KMS-11 (cell line): Measurements from ENCODE around the gene GMPR.
"Not testable (repeated sequence)": the region's sequence is repeated elsewhere in the genome, so short reads cannot be mapped to it uniquely, and the experiment has no call there.

Experiments
- H2AFZ ChIP-seq: fragments of 200-600 bp; sonication (generic); 2 replicates; pipeline ENCODE4 v1.6.1; 2016; ENCODE audit warnings: antibody characterized with exemption, mixed run types, low read depth
- H3K27ac ChIP-seq: fragments of 200-600 bp; sonication (generic); 2 replicates; pipeline ENCODE4 v1.6.1; 2016; ENCODE audit warnings: mild to moderate bottlenecking, mixed run types
- H3K27me3 ChIP-seq: fragments of 200-600 bp; sonication (generic); 2 replicates; pipeline ENCODE4 v1.6.1; 2017; ENCODE audit warnings: mild to moderate bottlenecking, low read depth, mixed run types, moderate library complexity; ENCODE audit not compliant: insufficient read depth
- H3K36me3 ChIP-seq: fragments of 200-600 bp; sonication (generic); 2 replicates; pipeline ENCODE4 v1.6.1; 2017; ENCODE audit warnings: mild to moderate bottlenecking, mixed run types; ENCODE audit not compliant: insufficient read depth
- H3K4me1 ChIP-seq: fragments of 200-600 bp; sonication (generic); 2 replicates; pipeline ENCODE4 v1.6.1; 2016; ENCODE audit warnings: mild to moderate bottlenecking, low read depth, mixed run types; ENCODE audit not compliant: poor library complexity, severe bottlenecking
- H3K4me2 ChIP-seq: fragments of 200-600 bp; sonication (generic); 2 replicates; pipeline ENCODE4 v1.7.0; 2016; ENCODE audit warnings: mild to moderate bottlenecking, mixed run types
- H3K4me3 ChIP-seq: fragments of 200-600 bp; sonication (generic); IDR thresholded peaks from 2 replicates; pipeline ENCODE4 v1.6.1; 2017; ENCODE audit warnings: low read depth, low read length, mixed read lengths; ENCODE audit not compliant: insufficient read depth
- H3K79me2 ChIP-seq: fragments of 200-600 bp; sonication (generic); 2 replicates; pipeline ENCODE4 v1.6.1; 2016; ENCODE audit warnings: low read depth, mixed run types; ENCODE audit not compliant: insufficient read depth
- H3K9ac ChIP-seq: fragments of 200-600 bp; sonication (generic); 2 replicates; pipeline ENCODE4 v1.6.1; 2016; ENCODE audit warnings: mild to moderate bottlenecking, mixed run types
- H4K20me1 ChIP-seq: fragments of 200-600 bp; sonication (generic); 2 replicates; pipeline ENCODE4 v1.6.1; 2016; ENCODE audit warnings: mild to moderate bottlenecking, mixed run types; ENCODE audit not compliant: insufficient read depth
- TF ChIP-seq, protein P1 (sequence below): fragments of 200-600 bp; sonication (generic); conservative IDR thresholded peaks from 2 replicates; pipeline ENCODE4 v1.6.1; 2017; ENCODE audit warnings: low read depth, mild to moderate bottlenecking, antibody characterized with exemption, low read length, moderate library complexity, mixed read lengths

The GMPR gene

DNA sequence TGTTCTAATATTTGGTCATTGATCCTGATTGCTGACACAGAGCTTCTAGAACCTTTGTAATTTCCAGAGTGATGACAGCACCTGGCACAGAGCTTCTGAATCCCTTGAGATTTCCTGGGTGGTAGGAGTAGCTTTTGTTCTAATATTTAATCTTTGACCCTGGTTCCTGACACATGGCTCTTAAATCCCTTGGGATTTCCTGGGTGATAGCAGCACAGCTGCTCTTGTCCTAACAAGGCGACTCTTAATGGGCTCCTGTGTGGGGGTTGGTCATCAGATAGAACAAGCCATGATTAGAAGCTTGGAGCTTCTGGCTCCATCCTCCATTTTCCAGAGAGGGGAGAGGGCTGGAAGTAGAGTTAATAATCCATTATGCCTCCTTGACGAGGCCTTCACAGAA is 18.4 kb downstream of the GMPR start:
- H2AFZ ChIP-seq: no peak overlapping the region
- no peak overlapping the region for H3K9ac ChIP-seq
- H4K20me1 ChIP-seq: no peaks in the 10 kb centered on the region
- no peaks in the 10 kb centered on the region for H3K36me3 ChIP-seq
- no peaks in the 10 kb centered on the region for H3K27me3 ChIP-seq
- H3K4me3 ChIP-seq: no peak overlapping the region
- H3K4me2 ChIP-seq: no peak overlapping the region
- no peaks in the 10 kb centered on the region for H3K4me1 ChIP-seq
- no peak overlapping the region for H3K27ac ChIP-seq
- no peaks in the 10 kb centered on the region for H3K79me2 ChIP-seq
- TF ChIP-seq, protein P1, sequence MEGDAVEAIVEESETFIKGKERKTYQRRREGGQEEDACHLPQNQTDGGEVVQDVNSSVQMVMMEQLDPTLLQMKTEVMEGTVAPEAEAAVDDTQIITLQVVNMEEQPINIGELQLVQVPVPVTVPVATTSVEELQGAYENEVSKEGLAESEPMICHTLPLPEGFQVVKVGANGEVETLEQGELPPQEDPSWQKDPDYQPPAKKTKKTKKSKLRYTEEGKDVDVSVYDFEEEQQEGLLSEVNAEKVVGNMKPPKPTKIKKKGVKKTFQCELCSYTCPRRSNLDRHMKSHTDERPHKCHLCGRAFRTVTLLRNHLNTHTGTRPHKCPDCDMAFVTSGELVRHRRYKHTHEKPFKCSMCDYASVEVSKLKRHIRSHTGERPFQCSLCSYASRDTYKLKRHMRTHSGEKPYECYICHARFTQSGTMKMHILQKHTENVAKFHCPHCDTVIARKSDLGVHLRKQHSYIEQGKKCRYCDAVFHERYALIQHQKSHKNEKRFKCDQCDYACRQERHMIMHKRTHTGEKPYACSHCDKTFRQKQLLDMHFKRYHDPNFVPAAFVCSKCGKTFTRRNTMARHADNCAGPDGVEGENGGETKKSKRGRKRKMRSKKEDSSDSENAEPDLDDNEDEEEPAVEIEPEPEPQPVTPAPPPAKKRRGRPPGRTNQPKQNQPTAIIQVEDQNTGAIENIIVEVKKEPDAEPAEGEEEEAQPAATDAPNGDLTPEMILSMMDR: no peak

DNA sequence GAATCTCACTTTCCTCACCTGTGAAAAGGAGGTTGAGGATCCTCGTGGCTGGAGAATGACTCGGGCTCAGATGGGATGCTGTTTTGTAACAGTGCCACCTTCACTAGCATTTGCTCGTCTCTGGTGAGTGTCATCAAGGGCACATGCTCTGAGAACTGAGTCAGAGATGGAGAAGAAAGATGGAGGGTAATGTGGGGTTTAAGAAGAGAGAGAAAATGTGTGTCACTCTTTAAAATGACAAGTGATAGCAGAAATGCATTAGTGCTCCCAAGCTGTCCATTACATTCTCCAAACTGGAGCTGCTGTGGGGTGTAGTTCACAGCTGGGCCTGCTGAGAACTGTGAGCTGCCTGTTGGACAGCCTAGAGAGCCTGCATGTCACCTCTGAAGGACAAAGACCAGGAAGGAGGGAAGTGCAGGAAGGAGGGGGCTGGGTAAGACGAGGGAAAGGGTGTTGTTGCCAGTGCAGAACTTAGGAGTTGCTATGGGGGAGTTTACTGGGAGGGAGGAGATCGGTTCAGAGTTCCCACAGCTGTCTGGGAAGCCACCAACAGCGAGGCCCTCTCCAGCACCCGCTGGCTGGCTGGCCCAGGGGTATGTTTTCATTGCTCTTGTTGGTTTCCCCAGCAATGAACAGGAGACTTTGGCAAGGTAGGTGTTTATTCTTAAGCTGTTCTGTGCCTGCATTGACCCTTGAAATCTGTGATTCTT is 19.8 kb downstream of the GMPR start:
- Histone ChIP-seq H4K20me1 (no peaks in the 10 kb centered on the region), H3K79me2 (no peaks in the 10 kb centered on the region), H3K4me2 (no peak overlapping the region), H3K27me3 (no peaks in the 10 kb centered on the region), H3K36me3 (no peaks in the 10 kb centered on the region), H3K9ac (no peak overlapping the region), H3K4me1 (no peaks in the 10 kb centered on the region), H3K4me3 (no peak overlapping the region), H2AFZ (no peak overlapping the region), H3K27ac (no peak overlapping the region)
- TF ChIP-seq, protein P1: no peak

DNA sequence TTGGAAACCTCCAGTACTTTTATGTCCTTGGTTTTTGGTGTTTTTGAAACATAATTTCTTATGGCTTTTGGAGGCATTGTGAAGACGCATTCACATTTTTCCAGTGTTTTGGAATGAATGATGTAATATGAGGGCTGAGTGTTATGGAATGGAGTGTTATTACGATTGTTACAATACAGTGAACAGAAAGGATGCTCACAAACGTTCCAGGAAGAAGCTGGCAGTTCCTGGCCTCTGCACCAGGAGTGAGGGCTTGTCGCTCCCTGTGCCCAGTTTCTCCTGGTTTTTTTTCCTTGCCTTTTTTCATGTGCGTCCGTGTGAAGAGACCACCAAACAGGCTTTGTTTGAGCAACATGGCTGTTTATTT is 20.3 kb downstream of the GMPR start:
- H3K79me2 ChIP-seq: no peaks in the 10 kb centered on the region
- no peaks in the 10 kb centered on the region for H4K20me1 ChIP-seq
- no peaks in the 10 kb centered on the region for H3K27me3 ChIP-seq
- TF ChIP-seq, protein P1: no peak
- H3K4me1 ChIP-seq: no peaks in the 10 kb centered on the region
- no peak overlapping the region for H3K4me2 ChIP-seq
- no peak overlapping the region for H3K4me3 ChIP-seq
- H3K27ac ChIP-seq: no peak overlapping the region
- no peak overlapping the region for H3K9ac ChIP-seq
- H3K36me3 ChIP-seq: no peaks in the 10 kb centered on the region
- H2AFZ ChIP-seq: no peak overlapping the region

DNA sequence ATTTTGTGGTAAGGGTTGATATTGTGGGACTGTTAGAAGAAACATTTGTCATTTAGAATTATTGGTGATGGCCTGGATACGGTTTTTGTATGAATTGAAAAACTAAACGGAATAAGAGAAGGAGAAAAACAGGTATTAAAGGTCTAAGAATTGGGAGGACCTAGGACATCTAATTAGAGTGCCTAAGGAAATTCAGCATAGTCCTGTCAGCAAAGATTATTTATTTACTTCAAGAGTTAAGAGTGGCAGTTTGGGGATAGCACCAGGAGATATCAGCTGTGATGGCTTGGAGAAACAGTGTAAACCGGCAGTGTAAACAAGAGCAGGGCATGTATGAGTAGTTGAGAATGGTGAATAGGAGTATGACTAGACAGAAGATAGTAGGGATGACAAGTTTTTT is 21.2 kb downstream of the GMPR start:
- H2AFZ ChIP-seq, H3K27ac ChIP-seq, H3K27me3 ChIP-seq, H3K4me3 ChIP-seq, H3K4me1 ChIP-seq, H4K20me1 ChIP-seq, H3K79me2 ChIP-seq, H3K4me2 ChIP-seq, H3K36me3 ChIP-seq, H3K9ac ChIP-seq: not testable (repeated sequence)

DNA sequence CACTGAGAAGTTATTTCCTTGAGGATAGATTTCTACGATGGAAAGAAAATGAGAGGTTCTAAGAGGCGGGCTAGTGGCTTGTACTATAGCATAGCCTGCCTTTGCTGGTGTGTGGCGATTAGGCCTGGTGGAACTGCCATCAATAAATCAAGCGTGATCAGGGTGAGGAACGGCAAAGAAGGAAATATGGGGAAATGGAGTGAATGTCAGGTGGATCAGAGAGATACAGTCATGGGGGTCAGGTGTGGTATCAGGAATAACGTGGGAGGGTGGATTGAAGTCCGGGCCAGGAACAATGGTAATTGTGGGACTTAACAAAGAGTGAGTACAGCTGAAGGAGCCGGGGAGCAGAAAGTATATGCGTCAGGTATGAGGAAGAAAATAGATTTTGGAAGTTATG is 22.2 kb downstream of the GMPR start:
- H3K27ac ChIP-seq, H3K27me3 ChIP-seq, H3K79me2 ChIP-seq, H3K4me2 ChIP-seq, H2AFZ ChIP-seq, H3K36me3 ChIP-seq, H3K4me1 ChIP-seq, H4K20me1 ChIP-seq, H3K4me3 ChIP-seq, H3K9ac ChIP-seq: not testable (repeated sequence)

DNA sequence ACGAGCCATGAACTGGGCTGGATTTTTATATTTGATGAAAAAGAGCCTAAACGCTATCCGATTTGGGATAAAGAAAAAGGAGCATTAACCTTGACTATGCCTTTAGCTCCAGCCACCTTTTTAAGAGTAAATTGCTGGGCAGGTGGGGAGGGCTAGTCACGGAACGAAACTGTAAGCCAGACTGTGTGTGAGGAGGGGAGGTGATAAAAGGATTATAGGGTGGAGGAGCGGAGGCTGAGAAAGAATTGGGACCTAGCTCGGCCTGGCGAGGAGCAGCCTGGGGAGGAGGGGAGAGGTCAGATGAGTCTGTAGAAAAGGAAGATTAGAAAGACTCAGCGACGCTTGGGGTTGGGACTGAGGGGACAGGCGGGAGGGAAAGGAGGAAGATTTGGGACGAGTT is 24.4 kb downstream of the GMPR start:
- H3K36me3 ChIP-seq, H3K27me3 ChIP-seq, H3K4me2 ChIP-seq, H3K79me2 ChIP-seq, H2AFZ ChIP-seq, H3K4me1 ChIP-seq, H4K20me1 ChIP-seq, H3K27ac ChIP-seq, H3K4me3 ChIP-seq, H3K9ac ChIP-seq: not testable (repeated sequence)

DNA sequence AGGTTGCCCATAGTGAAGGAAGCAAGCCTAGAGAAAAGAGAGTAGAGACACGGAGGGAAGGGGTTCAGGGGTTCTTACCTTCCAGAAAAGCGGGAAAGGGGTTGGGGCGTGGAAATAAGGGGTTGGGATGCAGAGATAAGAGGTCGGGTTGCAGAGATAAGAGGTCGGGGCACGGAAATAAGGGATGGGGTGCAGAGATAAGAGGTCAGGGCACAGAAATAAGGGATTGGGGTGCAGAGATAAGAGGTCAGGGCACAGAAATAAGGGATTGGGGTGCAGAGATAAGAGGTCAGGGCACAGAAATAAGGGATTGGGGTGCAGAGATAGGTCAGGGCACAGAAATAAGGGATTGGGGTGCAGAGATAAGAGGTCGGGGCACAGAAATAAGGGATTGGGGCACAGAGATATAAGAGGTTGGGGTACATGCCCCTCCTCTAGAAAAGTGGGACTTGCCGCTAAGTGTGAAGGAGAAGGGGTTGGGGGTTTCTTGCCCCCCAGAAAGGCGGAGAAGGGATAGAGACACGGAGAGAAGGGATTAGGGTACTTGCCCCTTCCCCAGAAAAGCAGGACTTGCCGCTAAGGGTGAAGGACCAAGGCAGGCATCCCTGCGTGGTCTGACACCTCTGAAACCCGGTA is 25.2 kb downstream of the GMPR start:
- not testable (repeated sequence) for H4K20me1 ChIP-seq, H3K79me2 ChIP-seq, H3K36me3 ChIP-seq

More for the DNA sequence above, 25.2 kb downstream of the GMPR start:
- H3K4me3 ChIP-seq, H3K4me1 ChIP-seq, H3K4me2 ChIP-seq, H3K9ac ChIP-seq, H3K27me3 ChIP-seq, H2AFZ ChIP-seq, H3K27ac ChIP-seq: not testable (repeated sequence)
